HepG2 (cell line): ENCODE results near the gene ANKRD12. TPM values are rescaled to one million over a fixed set of nuclear protein-coding genes. Genes with fewer than 3 reads are reported as not detected.

Experiments
- ATAC-seq: fragments of 200-7000 bp; cut with Tn5 transposase; 3 replicates; pipeline ENCODE4 v1.9.1; 2020; ENCODE audit warnings: mild to moderate bottlenecking, moderate library complexity
- BruUV-seq: library from RNA; stranded (reverse); fragments of 400-500 nt; replicated peaks from 2 replicates; lab custom pipeline; 2021; lab: Mats Ljungman, UMichigan
- CTCF ChIA-PET: fragments of 300-600 bp; formaldehyde crosslinking; extraction: SDS; loops from one replicate; lab custom pipeline; 2021; ENCODE audit warnings: low total read pairs, inconsistent platforms, low intra/inter-chr PET ratio; lab: Yijun Ruan, JAX
- POLR2A ChIA-PET: fragments of 350-600 bp; sonication (Branson Sonifier 250); formaldehyde crosslinking; loops from one replicate; lab custom pipeline; 2020; ENCODE audit warnings: antibody characterized with exemption, inconsistent platforms; lab: Yijun Ruan, JAX
- DNase-seq: peaks from one replicate; pipeline ENCODE4 v3.0.0-alpha.2; 2015; ENCODE audit warnings: low spot score
- FAIRE-seq: peaks from 3 replicates; lab custom pipeline; 2011; peaks lifted over from hg19 to GRCh38; lab: Jason Lieb, UNC
- H2AFZ ChIP-seq: one replicate; pipeline ENCODE4 v1.6.1; 2011; ENCODE audit warnings: low read length, inconsistent platforms
- H3K27ac ChIP-seq: fragments of 300-600 bp; 3 replicates; pipeline ENCODE4 v1.8.0; 2011; ENCODE audit warnings: mixed run types, mild to moderate bottlenecking, mixed read lengths, low read length, inconsistent platforms; ENCODE audit not compliant: insufficient read depth; ENCODE audit errors: extremely low read length
- H3K27me3 ChIP-seq, 2 experiments: fragments of 200-600 bp in 1 of 2; 2 replicates in 1 of 2; 3 replicates in 1 of 2; pipeline versions ENCODE4 v1.6.0 to v1.8.0; 2011; ENCODE audit warnings: low read length in 2 of 2, mild to moderate bottlenecking in 2 of 2, moderate library complexity in 2 of 2, inconsistent platforms in 1 of 2; ENCODE audit not compliant: insufficient read depth in 2 of 2, control insufficient read depth in 1 of 2
- H3K36me3 ChIP-seq, 2 experiments: fragments of 200-600 bp in 1 of 2; replicated peaks in 1 of 2; 2 replicates in 1 of 2; 3 replicates in 1 of 2; pipeline versions ENCODE4 v1.5.1 to v1.8.0; 2011; ENCODE audit warnings: low read length in 2 of 2, inconsistent platforms in 1 of 2; ENCODE audit not compliant: insufficient read depth in 2 of 2, control insufficient read depth in 1 of 2
- H3K4me1 ChIP-seq: 2 replicates; pipeline ENCODE4 v1.5.1; 2012; ENCODE audit warnings: low read length, inconsistent platforms; ENCODE audit not compliant: insufficient read depth
- H3K4me2 ChIP-seq: 2 replicates; pipeline ENCODE4 v1.6.0; 2011; ENCODE audit warnings: low read depth, low read length, inconsistent platforms
- H3K4me3 ChIP-seq, 3 experiments: fragments of 200-600 bp in 1 of 3; sonication (generic), shearing (Covaris generic) in 1 of 3; replicated peaks in 1 of 3; 2 replicates each; pipeline ENCODE4 v1.5.1; 2011 to 2016; ENCODE audit warnings: low read length in 3 of 3, inconsistent platforms in 2 of 3, low read depth in 2 of 3, mild to moderate bottlenecking in 2 of 3, control low read depth in 1 of 3, mixed read lengths in 1 of 3; ENCODE audit not compliant: insufficient read depth in 1 of 3
- H3K79me2 ChIP-seq: one replicate; pipeline ENCODE4 v1.6.1; 2011; ENCODE audit warnings: low read length, inconsistent platforms; ENCODE audit not compliant: insufficient read depth
- H3K9ac ChIP-seq: 2 replicates; pipeline ENCODE4 v1.6.0; 2011; ENCODE audit warnings: mild to moderate bottlenecking, low read depth, low read length, inconsistent platforms; ENCODE audit not compliant: insufficient read depth
- H3K9me3 ChIP-seq: 2 replicates; pipeline ENCODE4 v1.5.1; 2012; ENCODE audit warnings: mild to moderate bottlenecking, low read length
- H4K20me1 ChIP-seq: 2 replicates; pipeline ENCODE4 v1.6.0; 2011; ENCODE audit warnings: inconsistent platforms, mild to moderate bottlenecking, low read length, moderate library complexity; ENCODE audit not compliant: insufficient read depth
- ARID2 ChIP-seq: sonication (generic); formaldehyde crosslinking; IDR thresholded peaks from 2 replicates; pipeline ENCODE4 v1.8.1; 2022; ENCODE audit warnings: mild to moderate bottlenecking, missing genetic modification reagents, borderline replicate concordance
- HDAC1 ChIP-seq: sonication (generic); formaldehyde crosslinking; IDR thresholded peaks from 2 replicates; pipeline ENCODE4 v1.5.1; 2020; ENCODE audit warnings: mild to moderate bottlenecking, missing genetic modification reagents
- ISL2 ChIP-seq: sonication (generic); formaldehyde crosslinking; IDR thresholded peaks from 2 replicates; pipeline ENCODE4 v1.5.0; 2020; ENCODE audit warnings: missing genetic modification reagents
- PCBP2 ChIP-seq: fragments of 200-400 bp; formaldehyde crosslinking; optimal IDR thresholded peaks from 2 replicates; pipeline ENCODE3; 2018; ENCODE audit warnings: low read length, low read depth; ENCODE audit not compliant: poor library complexity, severe bottlenecking
- ZBTB8A ChIP-seq: sonication (generic); formaldehyde crosslinking; IDR thresholded peaks from 2 replicates; pipeline ENCODE4 v1.4.0; 2020; ENCODE audit warnings: mild to moderate bottlenecking, low read depth, missing genetic modification reagents, borderline replicate concordance
- ZNF564 ChIP-seq: sonication (generic); formaldehyde crosslinking; IDR thresholded peaks from 2 replicates; pipeline ENCODE4 v1.8.1; 2023; ENCODE audit warnings: mild to moderate bottlenecking, missing genetic modification reagents
- ZNF678 ChIP-seq: sonication (generic); formaldehyde crosslinking; IDR thresholded peaks from 2 replicates; pipeline ENCODE4 v1.4.0; 2020; ENCODE audit warnings: mild to moderate bottlenecking, missing genetic modification reagents
- WGBS: methylation state at CpG from one replicate; pipeline ENCODE4 v1.1.6; 2017; ENCODE audit warnings: low lambda C conversion rate; 5-methylcytosine and 5-hydroxymethylcytosine counted together
- in situ Hi-C: cut with HindIII; loops from 2 replicates; pipeline ENCODE4 v1.10.0; 2017; ENCODE audit warnings: low pct_unique_long_range_greater_than_20kb; ENCODE audit not compliant: extremely low pct_ligation_motif_present
- intact Hi-C: fragments of 100-400 bp; cut with micrococcal nuclease; formaldehyde crosslinking; loops from one replicate; pipeline ENCODE4 v1.10.0; 2022; ENCODE audit not compliant: unreplicated experiment
- polyA plus RNA-seq, 8 experiments: library from polyadenylated mRNA; depleted of rRNA in 3 of 8; stranded (reverse) in 7 of 8; unstranded in 1 of 8; fragments of >200 nt; fragmentation: Illumina TruSeq in 4 of 8; extraction: Trizol in 4 of 8; gene quantifications; 2 replicates each; pipeline versions ENCODE4 v1.2.1 to v1.2.3, GENCODE V29; 2011 to 2016; ENCODE audit warnings: low read depth in 4 of 8, missing spikeins in 1 of 8, mixed read lengths in 1 of 8; ENCODE audit not compliant: insufficient read depth in 1 of 8
- total RNA-seq, 5 experiments: library from RNA; depleted of rRNA; stranded (reverse); fragments of >200 nt; fragmentation: Illumina TruSeq; extraction: Trizol; gene quantifications; 2 replicates each; pipeline ENCODE4 v1.2.3, GENCODE V29; 2016; ENCODE audit warnings: low read depth in 1 of 5
- TF ChIP-seq, protein P1 (sequence below): sonication (generic); formaldehyde crosslinking; IDR thresholded peaks from 2 replicates; pipeline ENCODE4 v1.5.0; 2020; ENCODE audit warnings: mild to moderate bottlenecking, missing genetic modification reagents
- TF ChIP-seq, protein P2 (sequence below): sonication (generic); formaldehyde crosslinking; IDR thresholded peaks from 2 replicates; pipeline ENCODE4 v1.8.1; 2023; ENCODE audit warnings: mild to moderate bottlenecking, inconsistent platforms, moderate library complexity, missing genetic modification reagents, borderline replicate concordance

Gene ANKRD12
- total and polyA plus RNA-seq, 2 of the 13 experiments (the other 11 are each of a cell fraction or from before 2014, with no cell fraction given): 6.0 to 23.2 TPM

DNA sequence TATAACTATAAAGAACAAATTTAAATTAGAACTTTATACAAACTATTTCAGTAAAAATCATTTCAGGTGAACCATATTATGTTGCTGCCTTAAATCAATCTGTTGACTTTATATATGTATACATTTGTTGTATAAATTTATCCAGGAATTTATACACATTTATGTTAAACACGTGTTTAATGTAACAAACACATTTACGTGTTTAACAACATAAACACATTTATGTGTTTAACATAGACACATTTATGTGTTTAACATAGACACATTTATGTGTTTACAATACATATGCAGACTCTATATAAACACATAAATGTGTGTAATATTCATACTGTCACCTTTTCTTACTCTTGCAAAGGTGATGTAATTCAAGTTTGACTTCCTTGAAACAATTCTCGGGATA is 122.6 kb downstream of the ANKRD12 start:
- Histone ChIP-seq H3K4me2 (no peak overlapping the region), H2AFZ (no peak overlapping the region), H3K9me3 (no peaks in the 10 kb centered on the region), H3K4me3 (no peak overlapping the region), H3K27ac (no peak overlapping the region), H3K4me1 (no peaks in the 10 kb centered on the region), H4K20me1 (no peaks in the 10 kb centered on the region), H3K36me3 (peaks cover 2 to 13% of the 10 kb centered on the region in 2 experiments; a peak in 4 of 5 replicates), H3K27me3 (no peaks in the 10 kb centered on the region), H3K79me2 (no peaks in the 10 kb centered on the region), H3K9ac (no peak overlapping the region)
- DNase-seq (no peak), ATAC-seq (no peak), FAIRE-seq (no peak)
- intact Hi-C loops: no loop called here
- in situ Hi-C loops: no loop called here
- CTCF ChIA-PET: no interaction called here
- no TSS peak for BruUV-seq
- TF ChIP-seq ISL2 (CRISPR knock-in tag): no peak
- TF ChIP-seq, protein P1, sequence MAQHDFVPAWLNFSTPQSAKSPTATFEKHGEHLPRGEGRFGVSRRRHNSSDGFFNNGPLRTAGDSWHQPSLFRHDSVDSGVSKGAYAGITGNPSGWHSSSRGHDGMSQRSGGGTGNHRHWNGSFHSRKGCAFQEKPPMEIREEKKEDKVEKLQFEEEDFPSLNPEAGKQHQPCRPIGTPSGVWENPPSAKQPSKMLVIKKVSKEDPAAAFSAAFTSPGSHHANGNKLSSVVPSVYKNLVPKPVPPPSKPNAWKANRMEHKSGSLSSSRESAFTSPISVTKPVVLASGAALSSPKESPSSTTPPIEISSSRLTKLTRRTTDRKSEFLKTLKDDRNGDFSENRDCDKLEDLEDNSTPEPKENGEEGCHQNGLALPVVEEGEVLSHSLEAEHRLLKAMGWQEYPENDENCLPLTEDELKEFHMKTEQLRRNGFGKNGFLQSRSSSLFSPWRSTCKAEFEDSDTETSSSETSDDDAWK (CRISPR knock-in tag): no peak
- TF ChIP-seq ZNF678 (CRISPR knock-in tag): no peak
- TF ChIP-seq ZNF564 (CRISPR knock-in tag): no peak
- no peak for TF ChIP-seq ARID2 (CRISPR knock-in tag)
- no peak for TF ChIP-seq PCBP2
- TF ChIP-seq ZBTB8A (CRISPR knock-in tag): no peak
- TF ChIP-seq, protein P2, sequence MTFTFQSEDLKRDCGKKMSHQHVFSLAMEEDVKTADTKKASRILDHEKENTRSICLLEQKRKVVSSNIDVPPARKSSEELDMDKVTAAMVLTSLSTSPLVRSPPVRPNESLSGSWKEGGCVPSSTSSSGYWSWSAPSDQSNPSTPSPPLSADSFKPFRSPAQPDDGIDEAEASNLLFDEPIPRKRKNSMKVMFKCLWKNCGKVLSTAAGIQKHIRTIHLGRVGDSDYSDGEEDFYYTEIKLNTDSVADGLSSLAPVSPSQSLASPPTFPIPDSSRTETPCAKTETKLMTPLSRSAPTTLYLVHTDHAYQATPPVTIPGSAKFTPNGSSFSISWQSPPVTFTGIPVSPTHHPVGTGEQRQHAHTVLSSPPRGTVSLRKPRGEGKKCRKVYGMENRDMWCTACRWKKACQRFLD (CRISPR knock-in tag): no peak
- TF ChIP-seq HDAC1 (CRISPR knock-in tag): no peak
- 93% methylated on average over 3 of the region's 3 CpGs for WGBS
- POLR2A ChIA-PET: no interaction called here
